Measurements from ENCODE around the gene RGL1. TPM values are rescaled to one million over a fixed set of nuclear protein-coding genes. Genes with fewer than 3 reads are reported as not detected.

The RGL1 gene
- total and polyA plus RNA-seq, 4 donors: 29.8 to 53.4 (median 41.8) TPM

GRCh38 chr1:183947988-183948387 is 143.1 kb downstream of the RGL1 start:
- Histone ChIP-seq H3K27ac (ENCODE audit: low read depth, low read length) (no peak overlapping the region), H3K27me3 (ENCODE audit: control insufficient read depth, insufficient read depth, low read length) (no peaks in the 10 kb centered on the region), H3K4me1 (ENCODE audit: control insufficient read depth, insufficient read depth, low read length) (peaks cover 3% of the 10 kb centered on the region), H3K9me3 (ENCODE audit: control insufficient read depth, insufficient read depth, low read length) (no peaks in the 10 kb centered on the region), H3K4me3 (ENCODE audit: low read depth, low read length) (no peak overlapping the region), H3K36me3 (ENCODE audit: control insufficient read depth, insufficient read depth, low read length) (no peaks in the 10 kb centered on the region)
- no peak for DNase-seq (ENCODE audit: low read depth in 4 of 6, low spot score in 6 of 6)
- WGBS (ENCODE audit: insufficient coverage): no CpG with 5 or more reads among the region's 1 CpG

GRCh38 chr1:183952101-183952500 is 147.2 kb downstream of the RGL1 start:
- Histone ChIP-seq H3K4me3 (ENCODE audit: low read depth, low read length) (no peak overlapping the region), H3K36me3 (ENCODE audit: control insufficient read depth, insufficient read depth, low read length) (no peaks in the 10 kb centered on the region), H3K27ac (ENCODE audit: low read depth, low read length) (no peak overlapping the region), H3K9me3 (ENCODE audit: control insufficient read depth, insufficient read depth, low read length) (no peaks in the 10 kb centered on the region), H3K27me3 (ENCODE audit: control insufficient read depth, insufficient read depth, low read length) (no peaks in the 10 kb centered on the region), H3K4me1 (ENCODE audit: control insufficient read depth, insufficient read depth, low read length) (no peaks in the 10 kb centered on the region)
- no peak for DNase-seq (ENCODE audit: low read depth in 4 of 6, low spot score in 6 of 6)
- no CpG with 5 or more reads among the region's 1 CpG for WGBS (ENCODE audit: insufficient coverage)

- H3K9me3 ChIP-seq (ENCODE audit: control insufficient read depth, insufficient read depth, low read length): no peaks in the 10 kb centered on the region
- no peaks in the 10 kb centered on the region for H3K27me3 ChIP-seq (ENCODE audit: control insufficient read depth, insufficient read depth, low read length)
- no peak overlapping the region for H3K4me3 ChIP-seq (ENCODE audit: low read depth, low read length)
- H3K27ac ChIP-seq (ENCODE audit: low read depth, low read length): no peak overlapping the region
- DNase-seq (ENCODE audit: low read depth in 4 of 6, low spot score in 6 of 6): peak in 2 of 6 donors; percentile 31 to 51
- no peaks in the 10 kb centered on the region for H3K36me3 ChIP-seq (ENCODE audit: control insufficient read depth, insufficient read depth, low read length)
- H3K4me1 ChIP-seq (ENCODE audit: control insufficient read depth, insufficient read depth, low read length): no peaks in the 10 kb centered on the region
- 43% methylated on average over 5 of the region's 5 CpGs for WGBS (ENCODE audit: insufficient coverage)
These were observed 148.1 kb downstream of the RGL1 start for GRCh38 chr1:183953031-183953430.

- H3K4me3 ChIP-seq (ENCODE audit: low read depth, low read length): no peak overlapping the region
- no peak overlapping the region for H3K27ac ChIP-seq (ENCODE audit: low read depth, low read length)
- H3K9me3 ChIP-seq (ENCODE audit: control insufficient read depth, insufficient read depth, low read length): no peaks in the 10 kb centered on the region
- DNase-seq (ENCODE audit: low read depth in 4 of 6, low spot score in 6 of 6): no peak
- H3K4me1 ChIP-seq (ENCODE audit: control insufficient read depth, insufficient read depth, low read length): no peaks in the 10 kb centered on the region
- no peaks in the 10 kb centered on the region for H3K27me3 ChIP-seq (ENCODE audit: control insufficient read depth, insufficient read depth, low read length)
- 80% methylated on average over 1 of the region's 3 CpGs for WGBS (ENCODE audit: insufficient coverage)
- no peaks in the 10 kb centered on the region for H3K36me3 ChIP-seq (ENCODE audit: control insufficient read depth, insufficient read depth, low read length)
These were observed 149.6 kb downstream of the RGL1 start for GRCh38 chr1:183954496-183954895.

- Histone ChIP-seq H3K9me3 (ENCODE audit: control insufficient read depth, insufficient read depth, low read length) (no peaks in the 10 kb centered on the region), H3K27ac (ENCODE audit: low read depth, low read length) (no peak overlapping the region), H3K27me3 (ENCODE audit: control insufficient read depth, insufficient read depth, low read length) (no peaks in the 10 kb centered on the region), H3K4me1 (ENCODE audit: control insufficient read depth, insufficient read depth, low read length) (no peaks in the 10 kb centered on the region), H3K4me3 (ENCODE audit: low read depth, low read length) (no peak overlapping the region), H3K36me3 (ENCODE audit: control insufficient read depth, insufficient read depth, low read length) (no peaks in the 10 kb centered on the region)
- peak in 1 of 6 donors; percentile 15 for DNase-seq (ENCODE audit: low read depth in 4 of 6, low spot score in 6 of 6)
- 75% methylated on average over 1 of the region's 2 CpGs for WGBS (ENCODE audit: insufficient coverage)
These were observed 151.8 kb downstream of the RGL1 start for GRCh38 chr1:183956559-183957188.

- DNase-seq (ENCODE audit: low read depth in 4 of 6, low spot score in 6 of 6): no peak
- 100% methylated on average over 1 of the region's 4 CpGs for WGBS (ENCODE audit: insufficient coverage)
- H3K36me3 ChIP-seq (ENCODE audit: control insufficient read depth, insufficient read depth, low read length): no peaks in the 10 kb centered on the region
- H3K27me3 ChIP-seq (ENCODE audit: control insufficient read depth, insufficient read depth, low read length): no peaks in the 10 kb centered on the region
- H3K4me3 ChIP-seq (ENCODE audit: low read depth, low read length): no peak overlapping the region
- H3K9me3 ChIP-seq (ENCODE audit: control insufficient read depth, insufficient read depth, low read length): no peaks in the 10 kb centered on the region
- H3K4me1 ChIP-seq (ENCODE audit: control insufficient read depth, insufficient read depth, low read length): no peaks in the 10 kb centered on the region
- H3K27ac ChIP-seq (ENCODE audit: low read depth, low read length): no peak overlapping the region
These were observed 152.4 kb downstream of the RGL1 start for GRCh38 chr1:183957216-183957830.

GRCh38 chr1:183958958-183959357 is 154.0 kb downstream of the RGL1 start:
- no peak overlapping the region for H3K27ac ChIP-seq (ENCODE audit: low read depth, low read length)

GRCh38 chr1:183961132-183961531 is 156.2 kb downstream of the RGL1 start:
- Histone ChIP-seq H3K4me1 (ENCODE audit: control insufficient read depth, insufficient read depth, low read length) (no peaks in the 10 kb centered on the region), H3K27ac (ENCODE audit: low read depth, low read length) (no peak overlapping the region), H3K27me3 (ENCODE audit: control insufficient read depth, insufficient read depth, low read length) (no peaks in the 10 kb centered on the region), H3K36me3 (ENCODE audit: control insufficient read depth, insufficient read depth, low read length) (no peaks in the 10 kb centered on the region), H3K4me3 (ENCODE audit: low read depth, low read length) (no peak overlapping the region), H3K9me3 (ENCODE audit: control insufficient read depth, insufficient read depth, low read length) (no peaks in the 10 kb centered on the region)
- WGBS (ENCODE audit: insufficient coverage): no CpG with 5 or more reads among the region's 5 CpGs
- no peak for DNase-seq (ENCODE audit: low read depth in 4 of 6, low spot score in 6 of 6)

More at GRCh38 chr1:183958958-183959357, 154.0 kb downstream of the RGL1 start:
- DNase-seq (ENCODE audit: low read depth in 4 of 6, low spot score in 6 of 6): no peak
- Histone ChIP-seq H3K9me3 (ENCODE audit: control insufficient read depth, insufficient read depth, low read length) (no peaks in the 10 kb centered on the region), H3K4me1 (ENCODE audit: control insufficient read depth, insufficient read depth, low read length) (no peaks in the 10 kb centered on the region), H3K4me3 (ENCODE audit: low read depth, low read length) (no peak overlapping the region), H3K27me3 (ENCODE audit: control insufficient read depth, insufficient read depth, low read length) (no peaks in the 10 kb centered on the region), H3K36me3 (ENCODE audit: control insufficient read depth, insufficient read depth, low read length) (no peaks in the 10 kb centered on the region)
- WGBS (ENCODE audit: insufficient coverage): 86% methylated on average over 1 of the region's 1 CpG

- WGBS (ENCODE audit: insufficient coverage): 90% methylated on average over 2 of the region's 3 CpGs
- Histone ChIP-seq H3K27ac (ENCODE audit: low read depth, low read length) (no peak overlapping the region), H3K9me3 (ENCODE audit: control insufficient read depth, insufficient read depth, low read length) (no peaks in the 10 kb centered on the region), H3K36me3 (ENCODE audit: control insufficient read depth, insufficient read depth, low read length) (no peaks in the 10 kb centered on the region), H3K4me3 (ENCODE audit: low read depth, low read length) (no peak overlapping the region), H3K27me3 (ENCODE audit: control insufficient read depth, insufficient read depth, low read length) (no peaks in the 10 kb centered on the region), H3K4me1 (ENCODE audit: control insufficient read depth, insufficient read depth, low read length) (no peaks in the 10 kb centered on the region)
- no peak for DNase-seq (ENCODE audit: low read depth in 4 of 6, low spot score in 6 of 6)
These were observed 158.0 kb downstream of the RGL1 start for GRCh38 chr1:183962903-183963302.

GRCh38 chr1:183965726-183966125 is 160.8 kb downstream of the RGL1 start:
- no peaks in the 10 kb centered on the region for H3K4me1 ChIP-seq (ENCODE audit: control insufficient read depth, insufficient read depth, low read length)
- no CpG with 5 or more reads among the region's 1 CpG for WGBS (ENCODE audit: insufficient coverage)
- no peaks in the 10 kb centered on the region for H3K9me3 ChIP-seq (ENCODE audit: control insufficient read depth, insufficient read depth, low read length)
- H3K27ac ChIP-seq (ENCODE audit: low read depth, low read length): no peak overlapping the region
- no peak overlapping the region for H3K4me3 ChIP-seq (ENCODE audit: low read depth, low read length)
- no peak for DNase-seq (ENCODE audit: low read depth in 4 of 6, low spot score in 6 of 6)
- H3K36me3 ChIP-seq (ENCODE audit: control insufficient read depth, insufficient read depth, low read length): no peaks in the 10 kb centered on the region
- H3K27me3 ChIP-seq (ENCODE audit: control insufficient read depth, insufficient read depth, low read length): no peaks in the 10 kb centered on the region
